CD14-positive monocyte (primary cell): ENCODE data around the gene PHKA1. TPM values are rescaled to one million over a fixed set of nuclear protein-coding genes. Genes with fewer than 3 reads are reported as not detected.

ENCODE experiments used
- DNase-seq, 3 donors: peaks; one replicate each; pipeline ENCODE4 v3.0.0-alpha.2; 2011 to 2022
- H2AFZ ChIP-seq: 2 replicates; pipeline ENCODE4 v1.6.0; 2012; ENCODE audit warnings: mild to moderate bottlenecking, low read depth, low read length, inconsistent platforms; ENCODE audit not compliant: insufficient read depth, poor library complexity, severe bottlenecking
- H3K27ac ChIP-seq, 2 donors: 1 replicate in 1 of 2; 2 replicates in 1 of 2; pipeline ENCODE4 v1.5.1; 2012 to 2013; ENCODE audit warnings: low read length in 2 of 2, control low read depth in 1 of 2, inconsistent platforms in 1 of 2, low read depth in 1 of 2, mild to moderate bottlenecking in 1 of 2
- H3K27me3 ChIP-seq, 2 donors: one replicate each; pipeline versions ENCODE4 v1.6.0 to v1.6.1; 2011 to 2013; ENCODE audit warnings: low read length in 2 of 2; ENCODE audit not compliant: control insufficient read depth in 2 of 2, insufficient read depth in 2 of 2
- H3K36me3 ChIP-seq, 2 donors: replicated peaks in 1 of 2; 1 replicate in 1 of 2; 2 replicates in 1 of 2; pipeline versions ENCODE4 v1.5.1 to v1.6.1; 2012 to 2013; ENCODE audit warnings: low read length in 2 of 2, control low read depth in 1 of 2, inconsistent platforms in 1 of 2, mild to moderate bottlenecking in 1 of 2; ENCODE audit not compliant: insufficient read depth in 2 of 2, control insufficient read depth in 1 of 2
- H3K4me1 ChIP-seq, 2 donors: 1 replicate in 1 of 2; 2 replicates in 1 of 2; pipeline versions ENCODE4 v1.5.1 to v1.6.1; 2012 to 2013; ENCODE audit warnings: low read length in 2 of 2, control low read depth in 1 of 2, inconsistent platforms in 1 of 2, mild to moderate bottlenecking in 1 of 2, moderate library complexity in 1 of 2; ENCODE audit not compliant: insufficient read depth in 2 of 2, control insufficient read depth in 1 of 2
- H3K4me2 ChIP-seq: replicated peaks from 2 replicates; pipeline ENCODE3; 2012; ENCODE audit warnings: low read length, moderate library complexity, mild to moderate bottlenecking; ENCODE audit not compliant: poor library complexity, severe bottlenecking; ENCODE audit errors: extremely low read depth
- H3K4me3 ChIP-seq, 3 experiments: fragments of 200-600 bp in 1 of 3; sonication (generic) in 1 of 3; replicated peaks in 1 of 3; 1 replicate in 2 of 3; 2 replicates in 1 of 3; pipeline ENCODE4 v1.5.1; 2011 to 2013; ENCODE audit warnings: low read length in 3 of 3, mild to moderate bottlenecking in 3 of 3, control low read depth in 2 of 3, low read depth in 2 of 3, inconsistent platforms in 1 of 3, moderate library complexity in 1 of 3
- H3K79me2 ChIP-seq: 2 replicates; pipeline ENCODE4 v1.6.0; 2012; ENCODE audit warnings: mild to moderate bottlenecking, control low read depth, inconsistent platforms, low read length, moderate library complexity; ENCODE audit not compliant: insufficient read depth
- H3K9ac ChIP-seq: 2 replicates; pipeline ENCODE4 v1.6.0; 2017; ENCODE audit warnings: low read length, mild to moderate bottlenecking; ENCODE audit not compliant: insufficient read depth, poor library complexity, severe bottlenecking
- H3K9me3 ChIP-seq, 2 donors: replicated peaks in 1 of 2; 1 replicate in 1 of 2; 2 replicates in 1 of 2; pipeline versions ENCODE4 v1.5.1 to v1.6.1; 2012 to 2013; ENCODE audit warnings: low read length in 2 of 2, control low read depth in 1 of 2; ENCODE audit not compliant: control insufficient read depth in 1 of 2, insufficient read depth in 1 of 2
- H4K20me1 ChIP-seq: 2 replicates; pipeline ENCODE4 v1.6.0; 2012; ENCODE audit warnings: mild to moderate bottlenecking, low read length, control low read depth, moderate library complexity; ENCODE audit not compliant: insufficient read depth
- H3K27ac Mint-ChIP-seq, 7 donors: one replicate each; pipeline ENCODE4 v1.8.0; 2020; ENCODE audit warnings: mild to moderate bottlenecking in 7 of 7, mixed read lengths in 7 of 7, moderate library complexity in 6 of 7, inconsistent platforms in 2 of 7
- H3K27me3 Mint-ChIP-seq, 3 donors: one replicate each; pipeline ENCODE4 v1.8.0; 2021 to 2022; ENCODE audit warnings: low read depth in 3 of 3, mild to moderate bottlenecking in 3 of 3, mixed read lengths in 3 of 3, moderate library complexity in 3 of 3, inconsistent platforms in 1 of 3
- H3K36me3 Mint-ChIP-seq, 2 donors: one replicate each; pipeline ENCODE4 v1.8.0; 2020; ENCODE audit warnings: mixed read lengths in 2 of 2, inconsistent platforms in 1 of 2, mild to moderate bottlenecking in 1 of 2
- H3K4me1 Mint-ChIP-seq: one replicate; pipeline ENCODE4 v1.8.0; 2020; ENCODE audit warnings: mild to moderate bottlenecking, mixed read lengths
- H3K4me3 Mint-ChIP-seq, 2 donors: one replicate each; pipeline ENCODE4 v1.8.0; 2020; ENCODE audit warnings: mild to moderate bottlenecking in 2 of 2, mixed read lengths in 2 of 2, moderate library complexity in 1 of 2
- H3K9me3 Mint-ChIP-seq, 7 donors: one replicate each; pipeline ENCODE4 v1.8.0; 2020 to 2022; ENCODE audit warnings: mixed read lengths in 7 of 7, mild to moderate bottlenecking in 6 of 7, moderate library complexity in 6 of 7, inconsistent platforms in 2 of 7
- WGBS: methylation state at CpG from one replicate; pipeline ENCODE4 v1.1.5; 2013; ENCODE audit warnings: missing lambda C conversion rate; ENCODE audit not compliant: insufficient coverage; 5-methylcytosine and 5-hydroxymethylcytosine counted together
- intact Hi-C, 2 donors: fragments of 100-400 bp; cut with micrococcal nuclease; formaldehyde crosslinking; loops; one replicate each; pipeline versions ENCODE4 v1.15.0 to v1.15.1; 2023
- polyA plus RNA-seq, 3 donors: library from polyadenylated mRNA; depleted of rRNA in 1 of 3; unstranded in 2 of 3; stranded (reverse) in 1 of 3; fragments of 300-500 nt in 2 of 3; fragments of >200 nt in 1 of 3; fragmentation: Illumina TruSeq in 2 of 3; gene quantifications; 1 replicate in 2 of 3; 2 replicates in 1 of 3; pipeline ENCODE4 v1.2.3, GENCODE V29; 2012 to 2021
- TF ChIP-seq, protein P1 (sequence below): fragments of 200-600 bp; IDR thresholded peaks from one replicate; pipeline ENCODE4 v1.8.0; 2022; ENCODE audit warnings: antibody characterized with exemption, mild to moderate bottlenecking

PHKA1 gene
- polyA plus RNA-seq, 3 donors: 0.01 TPM; not detected in 2

DNA sequence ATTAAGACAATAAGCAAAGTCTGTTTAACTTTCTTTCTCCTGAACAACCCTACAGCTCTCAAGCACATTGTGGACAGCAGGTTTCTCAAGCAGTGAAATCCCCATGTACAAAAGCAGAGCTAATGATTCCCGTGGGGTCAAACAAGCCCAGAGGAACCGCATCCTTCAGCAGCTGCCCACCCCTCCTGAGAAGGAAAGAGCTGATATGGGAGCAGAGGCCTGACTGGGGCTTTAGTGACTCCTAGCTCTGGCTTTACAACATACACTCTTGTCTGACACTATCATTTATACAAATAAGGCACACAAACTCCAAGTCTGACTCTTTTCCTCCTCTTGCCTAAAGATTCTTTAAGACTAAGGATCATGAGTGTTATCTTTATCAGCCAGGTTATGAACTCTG, 174.3 kb downstream of the PHKA1 start:
- Mint-ChIP-seq H3K9me3 (no peaks in the 10 kb centered on the region), H3K36me3 (peaks cover 7 to 27% of the 10 kb centered on the region in 2 donors)
- intact Hi-C loops: no loop called here

DNA sequence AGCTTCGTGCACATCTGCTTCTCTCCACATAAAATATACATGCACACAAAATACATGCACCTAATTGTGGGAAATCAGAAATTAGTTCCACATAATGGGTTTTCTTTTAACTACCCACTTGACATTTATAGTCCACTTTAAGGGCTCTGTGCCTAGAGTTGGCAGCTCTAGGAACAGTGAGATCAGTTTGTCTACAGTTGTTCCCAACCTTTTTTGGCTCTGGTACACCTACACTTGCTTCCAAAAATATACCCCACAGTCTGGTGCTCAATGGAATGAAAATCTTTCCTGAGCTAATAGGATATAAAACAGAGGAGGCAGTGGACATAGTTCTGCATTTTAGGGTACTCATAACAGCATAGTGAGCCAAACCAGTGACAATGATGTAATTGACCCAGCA, 177.6 kb downstream of the PHKA1 start:
- Histone ChIP-seq H3K4me2 (no peak overlapping the region), H3K4me3 (no peak overlapping the region), H4K20me1 (no peaks in the 10 kb centered on the region), H3K4me1 (no peaks in the 10 kb centered on the region), H3K27me3 (no peaks in the 10 kb centered on the region), H2AFZ (no peak overlapping the region), H3K79me2 (no peaks in the 10 kb centered on the region), H3K36me3 (no peaks in the 10 kb centered on the region), H3K9ac (no peak overlapping the region), H3K27ac (no peak overlapping the region), H3K9me3 (no peaks in the 10 kb centered on the region)
- WGBS: no CpG with 5 or more reads among the region's 1 CpG
- Mint-ChIP-seq H3K4me1 (no peaks in the 10 kb centered on the region), H3K27ac (no peak overlapping the region), H3K4me3 (no peak overlapping the region), H3K9me3 (no peaks in the 10 kb centered on the region), H3K36me3 (peaks cover 5 to 10% of the 10 kb centered on the region in 2 donors), H3K27me3 (no peaks in the 10 kb centered on the region)
- no peak for DNase-seq
- intact Hi-C loops: no loop called here
- TF ChIP-seq, protein P1, sequence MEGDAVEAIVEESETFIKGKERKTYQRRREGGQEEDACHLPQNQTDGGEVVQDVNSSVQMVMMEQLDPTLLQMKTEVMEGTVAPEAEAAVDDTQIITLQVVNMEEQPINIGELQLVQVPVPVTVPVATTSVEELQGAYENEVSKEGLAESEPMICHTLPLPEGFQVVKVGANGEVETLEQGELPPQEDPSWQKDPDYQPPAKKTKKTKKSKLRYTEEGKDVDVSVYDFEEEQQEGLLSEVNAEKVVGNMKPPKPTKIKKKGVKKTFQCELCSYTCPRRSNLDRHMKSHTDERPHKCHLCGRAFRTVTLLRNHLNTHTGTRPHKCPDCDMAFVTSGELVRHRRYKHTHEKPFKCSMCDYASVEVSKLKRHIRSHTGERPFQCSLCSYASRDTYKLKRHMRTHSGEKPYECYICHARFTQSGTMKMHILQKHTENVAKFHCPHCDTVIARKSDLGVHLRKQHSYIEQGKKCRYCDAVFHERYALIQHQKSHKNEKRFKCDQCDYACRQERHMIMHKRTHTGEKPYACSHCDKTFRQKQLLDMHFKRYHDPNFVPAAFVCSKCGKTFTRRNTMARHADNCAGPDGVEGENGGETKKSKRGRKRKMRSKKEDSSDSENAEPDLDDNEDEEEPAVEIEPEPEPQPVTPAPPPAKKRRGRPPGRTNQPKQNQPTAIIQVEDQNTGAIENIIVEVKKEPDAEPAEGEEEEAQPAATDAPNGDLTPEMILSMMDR: no peak

More for the DNA sequence above, 174.3 kb downstream of the PHKA1 start:
- H3K9me3 ChIP-seq: no peaks in the 10 kb centered on the region
- no peak overlapping the region for H3K9ac ChIP-seq
- H3K36me3 ChIP-seq: peaks cover 7 to 9% of the 10 kb centered on the region in 2 donors
- H3K79me2 ChIP-seq: no peaks in the 10 kb centered on the region
- Mint-ChIP-seq H3K4me3 (no peak overlapping the region), H3K27me3 (no peaks in the 10 kb centered on the region), H3K4me1 (no peaks in the 10 kb centered on the region), H3K27ac (no peak overlapping the region)
- H3K4me3 ChIP-seq: no peak overlapping the region
- no peak for DNase-seq
- no peak overlapping the region for H3K4me2 ChIP-seq
- H3K27me3 ChIP-seq: no peaks in the 10 kb centered on the region
- H4K20me1 ChIP-seq: no peaks in the 10 kb centered on the region
- H3K4me1 ChIP-seq: no peaks in the 10 kb centered on the region
- no CpG with 5 or more reads among the region's 2 CpGs for whole genome bisulfite sequencing
- no peak overlapping the region for H3K27ac ChIP-seq
- TF ChIP-seq, protein P1: no peak
- H2AFZ ChIP-seq: no peak overlapping the region
